Urothelium cell line (cell line): ENCODE results near the gene ST14.
"Not testable (repeated sequence)": the region's sequence is repeated elsewhere in the genome, so short reads cannot be mapped to it uniquely, and the experiment has no call there.

Experiments
- DNase-seq: peaks from one replicate; pipeline ENCODE4 v3.0.0; 2011; ENCODE audit warnings: low spot score, mixed read lengths
- FAIRE-seq: peaks from 2 replicates; lab custom pipeline; 2011; peaks lifted over from hg19 to GRCh38; lab: Jason Lieb, UNC

The ST14 gene

GRCh38 chr11:130183878-130184610 is 24.5 kb downstream of the ST14 start:
- FAIRE-seq (no peak), DNase-seq (no peak)

- no peak for FAIRE-seq
These were observed 27.5 kb downstream of the ST14 start for GRCh38 chr11:130187096-130187495.

GRCh38 chr11:130188047-130188446 is 28.5 kb downstream of the ST14 start:
- DNase-seq, result no peak
- FAIRE-seq, result no peak

More at GRCh38 chr11:130187096-130187495, 27.5 kb downstream of the ST14 start:
- DNase-seq, result no peak

- DNase-seq (no peak), FAIRE-seq (no peak)
These were observed 29.2 kb downstream of the ST14 start for GRCh38 chr11:130188585-130189347.

GRCh38 chr11:130189492-130190210 is 30.1 kb downstream of the ST14 start:
- FAIRE-seq (no peak), DNase-seq (no peak)

- no peak for FAIRE-seq
- DNase-seq, result no peak
These were observed 30.8 kb downstream of the ST14 start for GRCh38 chr11:130190371-130190881.

GRCh38 chr11:130191896-130192295 is 32.3 kb downstream of the ST14 start:
- no peak for DNase-seq
- FAIRE-seq, result no peak

- FAIRE-seq (no peak), DNase-seq (no peak)
These were observed 33.3 kb downstream of the ST14 start for GRCh38 chr11:130192845-130193267.

- not testable (repeated sequence) for FAIRE-seq, DNase-seq
These were observed 34.0 kb downstream of the ST14 start for GRCh38 chr11:130193551-130193950.

GRCh38 chr11:130194241-130195023 is 34.9 kb downstream of the ST14 start:
- DNase-seq (no peak), FAIRE-seq (peak; percentile 55)

GRCh38 chr11:130197386-130198035 is 37.9 kb downstream of the ST14 start:
- FAIRE-seq, result no peak

GRCh38 chr11:130198292-130198691 is 38.7 kb downstream of the ST14 start:
- DNase-seq (no peak), FAIRE-seq (no peak)

More at GRCh38 chr11:130197386-130198035, 37.9 kb downstream of the ST14 start:
- DNase-seq, result peak; percentile 90

GRCh38 chr11:130198964-130199363 is 39.4 kb downstream of the ST14 start:
- no peak for FAIRE-seq
- no peak for DNase-seq

- no peak for DNase-seq
- no peak for FAIRE-seq
These were observed 40.2 kb downstream of the ST14 start for GRCh38 chr11:130199792-130200191.

GRCh38 chr11:130201026-130201425 is 41.4 kb downstream of the ST14 start:
- FAIRE-seq (no peak), DNase-seq (no peak)

- DNase-seq (no peak), FAIRE-seq (no peak)
These were observed 42.6 kb downstream of the ST14 start for GRCh38 chr11:130202009-130202817.

GRCh38 chr11:130202818-130203689 is 43.5 kb downstream of the ST14 start:
- FAIRE-seq (no peak), DNase-seq (no peak)
